ENCODE results near the gene S1PR4.

The S1PR4 gene

GRCh38 chr19:3136684-3137055 is 41.9 kb upstream of the S1PR4 start:
- peak overlapping the region; percentile 64 for H3K4me3 ChIP-seq
- no peak for TF ChIP-seq CTCF (IDR thresholded peaks at IDR 0.05)
- H3K27ac ChIP-seq, result peak overlapping the region in 1 of 2 donors; percentile 83
- DNase-seq (ENCODE audit: low spot score), result no peak

GRCh38 chr19:3137119-3137518 is 41.5 kb upstream of the S1PR4 start:
- peak; percentile 70 for DNase-seq (ENCODE audit: low spot score)
- no peak for TF ChIP-seq CTCF (IDR thresholded peaks at IDR 0.05)

GRCh38 chr19:3138268-3138667 is 40.3 kb upstream of the S1PR4 start:
- no peak for TF ChIP-seq CTCF (IDR thresholded peaks at IDR 0.05)
- Histone ChIP-seq H3K4me3 (no peak overlapping the region), H3K27ac (no peak overlapping the region)

More at GRCh38 chr19:3137119-3137518, 41.5 kb upstream of the S1PR4 start:
- Histone ChIP-seq H3K4me3 (peak overlapping the region; percentile 64), H3K27ac (peak overlapping the region in 1 of 2 donors; percentile 83)

GRCh38 chr19:3140667-3141038 is 37.9 kb upstream of the S1PR4 start:
- H3K4me3 ChIP-seq, result no peak overlapping the region
- H3K27ac ChIP-seq, result peak overlapping the region in 1 of 2 donors; percentile 40
- no peak for TF ChIP-seq CTCF (IDR thresholded peaks at IDR 0.05)
- DNase-seq (ENCODE audit: low spot score), result no peak

More at GRCh38 chr19:3138268-3138667, 40.3 kb upstream of the S1PR4 start:
- DNase-seq (ENCODE audit: low spot score), result peak; percentile 69

GRCh38 chr19:3142292-3142670 is 36.3 kb upstream of the S1PR4 start:
- Histone ChIP-seq H3K4me3 (no peak overlapping the region), H3K27ac (peak overlapping the region in 1 of 2 donors; percentile 66)
- no peak for TF ChIP-seq CTCF (IDR thresholded peaks at IDR 0.05)
- no peak for DNase-seq (ENCODE audit: low spot score)

GRCh38 chr19:3142781-3143337 is 35.7 kb upstream of the S1PR4 start:
- no peak for TF ChIP-seq CTCF (IDR thresholded peaks at IDR 0.05)
- Histone ChIP-seq H3K27ac (peak overlapping the region in 1 of 2 donors; percentile 66), H3K4me3 (no peak overlapping the region)
- DNase-seq (ENCODE audit: low spot score), result no peak

GRCh38 chr19:3145909-3146676 is 32.5 kb upstream of the S1PR4 start:
- Histone ChIP-seq H3K27ac (peak overlapping the region in 1 of 2 donors; percentile 40), H3K4me3 (no peak overlapping the region)
- DNase-seq (ENCODE audit: low spot score), result no peak
- no peak for TF ChIP-seq CTCF (IDR thresholded peaks at IDR 0.05)
